AG04449 (cell line): ENCODE measurements around the gene ABL2.
"Not testable (repeated sequence)": the region's sequence is repeated elsewhere in the genome, so short reads cannot be mapped to it uniquely, and the experiment has no call there.

ENCODE experiments used
- CTCF ChIA-PET: fragments of 350-600 bp; formaldehyde crosslinking; extraction: SDS; loops from one replicate; lab custom pipeline; 2021; ENCODE audit warnings: antibody characterized with exemption; lab: Yijun Ruan, JAX
- POLR2A ChIA-PET: fragments of 400-600, 350-600 bp; formaldehyde crosslinking; extraction: SDS; loops from one replicate; lab custom pipeline; 2020; ENCODE audit warnings: antibody characterized with exemption, inconsistent platforms; lab: Yijun Ruan, JAX
- DNase-seq: peaks from one replicate; pipeline ENCODE4 v3.0.0-alpha.2; 2010; ENCODE audit warnings: low read depth, low spot score
- H3K4me3 ChIP-seq: 2 replicates; pipeline ENCODE4 v1.5.1; 2011; ENCODE audit warnings: low read depth, mild to moderate bottlenecking, control low read depth, low read length
- CTCF ChIP-seq: IDR thresholded peaks from one replicate; pipeline ENCODE4 v1.5.1; 2011; ENCODE audit warnings: mild to moderate bottlenecking, moderate library complexity, low read length, control low read depth, inconsistent platforms; ENCODE audit not compliant: insufficient read depth; ENCODE audit errors: missing control alignments

ABL2 gene

GRCh38 chr1:179206812-179207211 lies 22.7 kb downstream of the ABL2 start:
- ChIA-PET POLR2A (interaction anchor here (1.2 kb wide), 1 partner anchor 11 kb away, joined by 3 read pairs; no protein-coding TSS in a partner anchor), CTCF (interaction anchor here (1.0 to 2.3 kb wide), 2 partner anchors 13 to 21 kb away, joined by 3 to 9 read pairs; no protein-coding TSS in a partner anchor)
- no peak overlapping the region for H3K4me3 ChIP-seq
- TF ChIP-seq CTCF, result no peak
- no peak for DNase-seq

- POLR2A ChIA-PET, result no interaction called here
- DNase-seq, result no peak
- CTCF ChIA-PET, result interaction anchor here (1.1 to 2.3 kb wide), 3 partner anchors 12 to 127 kb away, joined by 3 to 9 read pairs (median 4); no protein-coding TSS in a partner anchor
- no peak overlapping the region for H3K4me3 ChIP-seq
- no peak for TF ChIP-seq CTCF
Measured at GRCh38 chr1:179205284-179205683, 24.2 kb downstream of the ABL2 start.

GRCh38 chr1:179202161-179202560 lies 27.3 kb downstream of the ABL2 start:
- ChIA-PET CTCF (interaction anchor here (0.8 kb wide), 1 partner anchor 81 kb away, joined by 3 read pairs; no protein-coding TSS in a partner anchor), POLR2A (no interaction called here)
- DNase-seq, result no peak
- TF ChIP-seq CTCF, result no peak
- no peak overlapping the region for H3K4me3 ChIP-seq

GRCh38 chr1:179200586-179200985 lies 28.9 kb downstream of the ABL2 start:
- H3K4me3 ChIP-seq, result no peak overlapping the region
- ChIA-PET POLR2A (no interaction called here), CTCF (interaction anchor here (0.7 to 1.5 kb wide), 2 partner anchors 9 to 11 kb away, joined by 3 to 4 read pairs; no protein-coding TSS in a partner anchor)
- no peak for TF ChIP-seq CTCF
- DNase-seq, result no peak

- ChIA-PET CTCF (interaction anchor here (5.6 kb wide), 1 partner anchor 77 kb away, joined by 74 read pairs; no protein-coding TSS in a partner anchor), POLR2A (no interaction called here)
- DNase-seq, result no peak
- no peak for TF ChIP-seq CTCF
- no peak overlapping the region for H3K4me3 ChIP-seq
Measured at GRCh38 chr1:179197690-179198297, 31.7 kb downstream of the ABL2 start.

- POLR2A ChIA-PET, DNase-seq, H3K4me3 ChIP-seq: not testable (repeated sequence)
- CTCF ChIA-PET, result interaction anchor here (0.6 to 5.6 kb wide), 7 partner anchors 14 to 118 kb away, joined by 3 to 74 read pairs (median 4); no protein-coding TSS in a partner anchor
Measured at GRCh38 chr1:179195857-179196256, 33.6 kb downstream of the ABL2 start.
